DND-41 (cell line): ENCODE results near the gene TRIM69.

Experiments used
- ATAC-seq: fragments of 200-7000 bp; cut with Tn5 transposase; 3 replicates; pipeline ENCODE4 v1.9.1; 2021; ENCODE audit warnings: low read depth; ENCODE audit not compliant: insufficient read depth
- DNase-seq: peaks from one replicate; pipeline ENCODE4 v3.0.0-alpha.2; 2020
- H2AFZ ChIP-seq: 2 replicates; pipeline ENCODE4 v1.6.0; 2012; ENCODE audit warnings: low read depth, low read length
- H3K27ac ChIP-seq: 2 replicates; pipeline ENCODE4 v1.5.1; 2012; ENCODE audit warnings: low read length, inconsistent platforms
- H3K27me3 ChIP-seq: fragments of 200-600 bp; sonication (generic); 2 replicates; pipeline ENCODE4 v1.6.0; 2012; ENCODE audit warnings: low read length, mild to moderate bottlenecking, inconsistent platforms; ENCODE audit not compliant: insufficient read depth, poor library complexity
- H3K36me3 ChIP-seq: 2 replicates; pipeline ENCODE4 v1.5.1; 2012; ENCODE audit warnings: low read length, inconsistent platforms; ENCODE audit not compliant: insufficient read depth
- H3K4me1 ChIP-seq: 2 replicates; pipeline ENCODE4 v1.5.1; 2012; ENCODE audit warnings: mild to moderate bottlenecking, low read length; ENCODE audit not compliant: insufficient read depth
- H3K4me2 ChIP-seq: 2 replicates; pipeline ENCODE4 v1.6.0; 2012; ENCODE audit warnings: mild to moderate bottlenecking, moderate library complexity, low read length, inconsistent platforms; ENCODE audit not compliant: insufficient read depth
- H3K4me3 ChIP-seq, 2 experiments: fragments of 200-600 bp in 1 of 2; shearing (Covaris generic) in 1 of 2; 2 replicates each; pipeline ENCODE4 v1.5.1; 2012 to 2016; ENCODE audit warnings: inconsistent platforms in 2 of 2, low read length in 2 of 2, mild to moderate bottlenecking in 2 of 2, low read depth in 1 of 2, moderate library complexity in 1 of 2
- H3K79me2 ChIP-seq: 2 replicates; pipeline ENCODE4 v1.6.0; 2012; ENCODE audit warnings: low read length, inconsistent platforms; ENCODE audit not compliant: insufficient read depth
- H3K9ac ChIP-seq: 2 replicates; pipeline ENCODE4 v1.6.0; 2012; ENCODE audit warnings: low read depth, mild to moderate bottlenecking, inconsistent platforms, low read length, moderate library complexity
- H3K9me3 ChIP-seq: 2 replicates; pipeline ENCODE4 v1.5.1; 2012; ENCODE audit warnings: low read length, moderate library complexity, mild to moderate bottlenecking, inconsistent platforms; ENCODE audit not compliant: insufficient read depth, severe bottlenecking
- H4K20me1 ChIP-seq: 2 replicates; pipeline ENCODE4 v1.6.0; 2012; ENCODE audit warnings: low read length; ENCODE audit not compliant: insufficient read depth
- EZH2 ChIP-seq: IDR thresholded peaks from 3 replicates; pipeline ENCODE4 v1.6.1; 2012; ENCODE audit warnings: borderline replicate concordance, low read depth, mild to moderate bottlenecking, moderate library complexity, low read length, inconsistent platforms; ENCODE audit not compliant: severe bottlenecking
- TF ChIP-seq, protein P1 (sequence below): IDR thresholded peaks from 2 replicates; pipeline ENCODE4 v1.5.1; 2012; ENCODE audit warnings: borderline replicate concordance, low read length, moderate library complexity, mild to moderate bottlenecking; ENCODE audit not compliant: poor library complexity, severe bottlenecking; ENCODE audit errors: extremely low read depth

The TRIM69 gene

DNA sequence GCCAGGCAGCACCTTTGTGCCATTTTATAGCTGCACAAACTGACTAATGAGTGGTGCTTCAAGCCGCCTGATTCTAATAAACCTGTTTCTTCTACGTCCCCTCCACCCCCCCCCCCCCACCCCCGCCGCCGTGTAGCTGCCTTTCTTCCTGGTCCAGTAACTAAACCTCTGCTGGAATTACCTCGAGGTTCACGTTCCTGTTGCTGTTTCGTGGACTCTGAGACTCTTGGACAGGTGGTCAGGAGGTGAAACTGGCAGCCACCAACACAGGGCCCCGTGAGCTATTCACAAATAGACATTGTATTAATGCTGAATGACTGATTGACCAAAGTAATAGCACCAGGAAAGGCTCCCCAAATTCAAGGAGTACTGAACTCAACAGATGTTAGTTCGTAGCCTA, 73.9 kb downstream of the TRIM69 start:
- Histone ChIP-seq H2AFZ (no peak overlapping the region), H3K27me3 (no peaks in the 10 kb centered on the region), H3K79me2 (no peaks in the 10 kb centered on the region), H3K9ac (no peak overlapping the region), H3K4me1 (peaks cover 34% of the 10 kb centered on the region), H3K4me3 (no peak overlapping the region), H3K4me2 (no peak overlapping the region), H3K27ac (no peak overlapping the region), H4K20me1 (no peaks in the 10 kb centered on the region), H3K36me3 (no peaks in the 10 kb centered on the region), H3K9me3 (no peaks in the 10 kb centered on the region)
- no peak for TF ChIP-seq EZH2
- TF ChIP-seq, protein P1, sequence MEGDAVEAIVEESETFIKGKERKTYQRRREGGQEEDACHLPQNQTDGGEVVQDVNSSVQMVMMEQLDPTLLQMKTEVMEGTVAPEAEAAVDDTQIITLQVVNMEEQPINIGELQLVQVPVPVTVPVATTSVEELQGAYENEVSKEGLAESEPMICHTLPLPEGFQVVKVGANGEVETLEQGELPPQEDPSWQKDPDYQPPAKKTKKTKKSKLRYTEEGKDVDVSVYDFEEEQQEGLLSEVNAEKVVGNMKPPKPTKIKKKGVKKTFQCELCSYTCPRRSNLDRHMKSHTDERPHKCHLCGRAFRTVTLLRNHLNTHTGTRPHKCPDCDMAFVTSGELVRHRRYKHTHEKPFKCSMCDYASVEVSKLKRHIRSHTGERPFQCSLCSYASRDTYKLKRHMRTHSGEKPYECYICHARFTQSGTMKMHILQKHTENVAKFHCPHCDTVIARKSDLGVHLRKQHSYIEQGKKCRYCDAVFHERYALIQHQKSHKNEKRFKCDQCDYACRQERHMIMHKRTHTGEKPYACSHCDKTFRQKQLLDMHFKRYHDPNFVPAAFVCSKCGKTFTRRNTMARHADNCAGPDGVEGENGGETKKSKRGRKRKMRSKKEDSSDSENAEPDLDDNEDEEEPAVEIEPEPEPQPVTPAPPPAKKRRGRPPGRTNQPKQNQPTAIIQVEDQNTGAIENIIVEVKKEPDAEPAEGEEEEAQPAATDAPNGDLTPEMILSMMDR: no peak
- DNase-seq (no peak), ATAC-seq (no peak)

DNA sequence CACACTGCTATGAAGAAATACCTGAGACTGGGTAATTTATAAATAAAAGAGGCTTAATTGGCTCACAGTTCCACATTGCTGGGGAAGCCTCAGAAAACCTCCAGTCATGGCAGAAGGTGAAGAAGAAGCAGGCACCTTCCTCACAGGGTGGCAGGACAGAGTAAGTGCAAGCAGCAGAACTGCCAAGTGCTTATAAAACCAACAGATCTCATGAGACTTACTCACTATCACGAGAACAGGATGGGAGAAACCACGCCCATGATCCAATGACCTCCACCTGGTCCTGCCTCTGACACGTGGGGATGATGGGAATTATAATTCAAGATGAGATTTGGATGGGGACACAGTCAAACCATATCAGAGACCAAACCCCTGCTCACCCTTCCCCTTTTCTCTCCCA, 75.0 kb downstream of the TRIM69 start:
- Histone ChIP-seq H2AFZ (no peak overlapping the region; the same call in 1 of the 2 replicates), H3K4me2 (peak overlapping the region; percentile 28), H3K9me3 (no peaks in the 10 kb centered on the region), H3K27ac (peak overlapping the region; percentile 46), H3K4me3 (no peak overlapping the region), H3K4me1 (peaks cover 34% of the 10 kb centered on the region), H4K20me1 (no peaks in the 10 kb centered on the region), H3K27me3 (no peaks in the 10 kb centered on the region), H3K9ac (no peak overlapping the region), H3K79me2 (no peaks in the 10 kb centered on the region), H3K36me3 (no peaks in the 10 kb centered on the region)
- TF ChIP-seq, protein P1: no peak
- TF ChIP-seq EZH2: no peak
- DNase-seq (no peak), ATAC-seq (no peak)

DNA sequence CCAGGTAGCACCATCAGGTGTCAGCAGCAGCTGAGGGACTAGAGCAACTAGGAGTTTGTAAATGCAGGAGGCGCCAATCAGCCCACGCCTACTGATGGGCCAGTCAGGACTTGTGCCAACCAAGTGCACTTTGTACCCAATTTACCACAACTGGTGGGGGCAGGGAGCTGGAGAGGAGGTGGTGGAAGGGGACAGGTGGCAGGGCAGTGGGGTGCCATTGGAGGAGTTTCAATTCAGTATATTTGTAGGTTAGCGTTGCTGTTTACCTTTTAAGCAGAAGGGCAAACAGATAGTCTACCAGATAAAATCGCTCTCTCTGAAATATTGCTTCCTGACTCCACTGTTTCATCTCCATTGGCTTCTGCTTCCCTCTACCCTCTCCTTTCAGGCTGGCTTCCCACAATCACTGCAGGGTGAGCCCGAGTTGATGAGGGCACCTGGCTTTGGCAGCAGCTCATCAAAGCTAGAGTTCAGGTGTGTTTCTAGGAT, 75.7 kb downstream of the TRIM69 start:
- ATAC-seq: peak; percentile 59
- Histone ChIP-seq H3K27ac (peak overlapping the region; percentile 62; the same call in 1 of the 2 replicates), H3K4me3 (no peak overlapping the region), H2AFZ (0 out of 2 replicates have a peak overlapping the region, but pooled peaks have one; percentile 5), H3K79me2 (no peaks in the 10 kb centered on the region), H3K9ac (no peak overlapping the region), H3K4me2 (peak overlapping the region; percentile 28), H3K9me3 (no peaks in the 10 kb centered on the region), H3K4me1 (peaks cover 34% of the 10 kb centered on the region), H4K20me1 (no peaks in the 10 kb centered on the region), H3K27me3 (no peaks in the 10 kb centered on the region), H3K36me3 (no peaks in the 10 kb centered on the region)
- TF ChIP-seq EZH2: no peak
- TF ChIP-seq, protein P1: no peak
- peak; percentile 54 for DNase-seq
